ENCODE measurements around the gene SLC22A1. TPM values are rescaled to one million over a fixed set of nuclear protein-coding genes. Genes with fewer than 3 reads are reported as not detected.

SLC22A1 gene
- total RNA-seq: 0.28 and 0.92 TPM in 2 replicates

DNA sequence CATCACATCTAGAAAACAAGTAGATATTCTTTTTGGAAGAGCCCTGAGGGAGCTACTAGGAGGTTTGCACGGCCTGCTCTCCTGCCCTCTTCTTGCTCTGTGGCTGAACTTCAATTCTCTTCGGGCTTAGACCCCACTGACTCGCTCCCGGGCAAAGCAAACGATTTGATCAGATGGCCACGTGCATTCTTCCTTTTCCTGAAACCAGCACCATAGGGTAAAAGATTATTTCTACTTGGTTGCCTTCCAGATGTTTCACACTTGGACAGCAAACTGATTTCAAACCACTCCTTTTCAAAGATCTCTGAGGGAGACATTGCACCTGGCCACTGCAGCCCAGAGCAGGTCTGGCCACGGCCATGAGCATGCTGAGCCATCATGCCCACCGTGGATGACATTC lies at the start of gene SLC22A1:
TSS of gene SLC22A1 (plus strand) at position 258 of the 400 bp plus-strand sequence. CDS start at position 379, 121 bp downstream.

Other genes starting within 250 kb of the SLC22A1 start
- under 0.01 and 0.09 TPM in 2 replicates for gene MAS1, start 230.8 kb upstream of the SLC22A1 start, total RNA-seq
- gene IGF2R, start 152.7 kb upstream of the SLC22A1 start, total RNA-seq: 137 and 220 TPM in 2 replicates
- gene SLC22A2, start 137.0 kb downstream of the SLC22A1 start, total RNA-seq: not detected in 2 replicates
- gene SLC22A3, start 226.6 kb downstream of the SLC22A1 start, total RNA-seq: 0.43 and 3.0 TPM in 2 replicates

Measured in smooth muscle cell of bladder (primary cell).